Mucosa of rectum (tissue), 2 donors: ENCODE data around the gene PHIP.
A peak's percentile ranks its signal among the peaks of the same experiment; 100 is the strongest.
"Not testable (repeated sequence)": the region's sequence is repeated elsewhere in the genome, so short reads cannot be mapped to it uniquely, and the experiment has no call there.

Source experiments
- H3K27ac ChIP-seq, 2 donors: one replicate each; pipeline ENCODE4 v1.7.0; 2013; ENCODE audit warnings: inconsistent platforms in 2 of 2, low read depth in 2 of 2, low read length in 2 of 2
- H3K27me3 ChIP-seq, 2 donors: one replicate each; pipeline ENCODE4 v1.7.0; 2013; ENCODE audit warnings: low read length in 2 of 2; ENCODE audit not compliant: control insufficient read depth in 2 of 2, insufficient read depth in 2 of 2
- H3K36me3 ChIP-seq, 2 donors: one replicate each; pipeline ENCODE4 v1.7.0; 2013; ENCODE audit warnings: low read length in 2 of 2; ENCODE audit not compliant: control insufficient read depth in 2 of 2, insufficient read depth in 2 of 2
- H3K4me1 ChIP-seq, 2 donors: one replicate each; pipeline ENCODE4 v1.7.0; 2013; ENCODE audit warnings: low read length in 2 of 2, mild to moderate bottlenecking in 1 of 2; ENCODE audit not compliant: control insufficient read depth in 2 of 2, insufficient read depth in 2 of 2
- H3K4me3 ChIP-seq, 2 donors: one replicate each; pipeline ENCODE4 v1.7.0; 2013; ENCODE audit warnings: low read length in 2 of 2
- H3K9ac ChIP-seq, 2 donors: one replicate each; pipeline ENCODE4 v1.7.0; 2013; ENCODE audit warnings: low read length in 2 of 2, low read depth in 1 of 2, mild to moderate bottlenecking in 1 of 2
- H3K9me3 ChIP-seq, 2 donors: one replicate each; pipeline ENCODE4 v1.7.0; 2013; ENCODE audit warnings: low read length in 2 of 2; ENCODE audit not compliant: control insufficient read depth in 2 of 2
- donor health status: healthy.
- donor health status: Normal muscosa, but diverticular disease.

Gene PHIP

GRCh38 chr6:78916411-78916810 lies 161.6 kb downstream of the PHIP start:
- Histone ChIP-seq H3K27ac (no peak overlapping the region), H3K27me3 (no peaks in the 10 kb centered on the region), H3K9me3 (no peaks in the 10 kb centered on the region), H3K4me3 (no peak overlapping the region), H3K9ac (no peak overlapping the region), H3K4me1 (no peaks in the 10 kb centered on the region), H3K36me3 (no peaks in the 10 kb centered on the region)

GRCh38 chr6:78911218-78911940 lies 166.7 kb downstream of the PHIP start:
- no peak overlapping the region for H3K27ac ChIP-seq
- H3K36me3 ChIP-seq = no peaks in the 10 kb centered on the region
- H3K4me1 ChIP-seq = peaks cover 4 to 8% of the 10 kb centered on the region in 2 donors
- H3K4me3 ChIP-seq = peak overlapping the region; percentile 62 to 70
- H3K9ac ChIP-seq = no peak overlapping the region
- peaks cover 0 to 4% of the 10 kb centered on the region in 2 donors for H3K27me3 ChIP-seq
- no peaks in the 10 kb centered on the region for H3K9me3 ChIP-seq

- no peak overlapping the region for H3K27ac ChIP-seq
- peak overlapping the region in 1 of 2 donors; percentile 8 for H3K9ac ChIP-seq
- H3K36me3 ChIP-seq = no peaks in the 10 kb centered on the region
- peak overlapping the region; percentile 62 to 70 for H3K4me3 ChIP-seq
- H3K27me3 ChIP-seq = peaks cover 0 to 4% of the 10 kb centered on the region in 2 donors
- H3K4me1 ChIP-seq = peaks cover 4 to 8% of the 10 kb centered on the region in 2 donors
- H3K9me3 ChIP-seq = no peaks in the 10 kb centered on the region
Measured at GRCh38 chr6:78910591-78911171, 167.4 kb downstream of the PHIP start.

- Histone ChIP-seq H3K27ac (no peak overlapping the region), H3K9me3 (no peaks in the 10 kb centered on the region), H3K36me3 (no peaks in the 10 kb centered on the region), H3K4me3 (peak overlapping the region in 1 of 2 donors; percentile 70), H3K9ac (no peak overlapping the region), H3K27me3 (peaks cover 0 to 4% of the 10 kb centered on the region in 2 donors), H3K4me1 (peaks cover 4 to 8% of the 10 kb centered on the region in 2 donors)
Measured at GRCh38 chr6:78910010-78910409, 168.0 kb downstream of the PHIP start.

- Histone ChIP-seq H3K4me3 (no peak overlapping the region), H3K27ac (no peak overlapping the region), H3K9me3 (no peaks in the 10 kb centered on the region), H3K9ac (no peak overlapping the region), H3K36me3 (no peaks in the 10 kb centered on the region), H3K27me3 (peaks cover 0 to 4% of the 10 kb centered on the region in 2 donors), H3K4me1 (peaks cover 4 to 8% of the 10 kb centered on the region in 2 donors)
Measured at GRCh38 chr6:78909391-78909790, 168.7 kb downstream of the PHIP start.

- no peak overlapping the region for H3K27ac ChIP-seq
- no peak overlapping the region for H3K4me3 ChIP-seq
- no peaks in the 10 kb centered on the region for H3K9me3 ChIP-seq
- no peak overlapping the region for H3K9ac ChIP-seq
- H3K36me3 ChIP-seq = no peaks in the 10 kb centered on the region
- peaks cover 4 to 8% of the 10 kb centered on the region in 2 donors for H3K4me1 ChIP-seq
- H3K27me3 ChIP-seq = peaks cover 0 to 4% of the 10 kb centered on the region in 2 donors
Measured at GRCh38 chr6:78908621-78909020, 169.4 kb downstream of the PHIP start.

GRCh38 chr6:78896227-78896626 lies 181.8 kb downstream of the PHIP start:
- no peaks in the 10 kb centered on the region for H3K9me3 ChIP-seq
- no peak overlapping the region for H3K9ac ChIP-seq
- H3K36me3 ChIP-seq = peaks cover 0 to 6% of the 10 kb centered on the region in 2 donors
- no peak overlapping the region for H3K27ac ChIP-seq
- no peaks in the 10 kb centered on the region for H3K4me1 ChIP-seq
- no peaks in the 10 kb centered on the region for H3K27me3 ChIP-seq
- H3K4me3 ChIP-seq = no peak overlapping the region

- H3K9me3 ChIP-seq, H3K27me3 ChIP-seq, H3K4me3 ChIP-seq, H3K4me1 ChIP-seq, H3K36me3 ChIP-seq, H3K27ac ChIP-seq, H3K9ac ChIP-seq: not testable (repeated sequence)
Measured at GRCh38 chr6:78889901-78890300, 188.2 kb downstream of the PHIP start.
